Kidney (tissue), 14 donors: ENCODE results near the gene RECQL5. TPM values are rescaled to one million over a fixed set of nuclear protein-coding genes. Genes with fewer than 3 reads are reported as not detected.
A peak's percentile ranks its signal among the peaks of the same experiment; 100 is the strongest.

Experiments used
- DNase-seq, 5 donors: peaks; one replicate each; pipeline ENCODE4 v3.0.0-alpha.2; 2013 to 2020
- FAIRE-seq: peaks from 2 replicates; lab custom pipeline; 2012; peaks lifted over from hg19 to GRCh38; lab: Jason Lieb, UNC
- H3K27ac ChIP-seq, 2 donors: one replicate each; pipeline ENCODE4 v1.7.0; 2013; ENCODE audit warnings: low read depth in 2 of 2, low read length in 2 of 2, inconsistent platforms in 1 of 2
- H3K27me3 ChIP-seq: one replicate; pipeline ENCODE4 v1.7.1; 2013; ENCODE audit warnings: low read length, inconsistent platforms; ENCODE audit not compliant: control insufficient read depth, insufficient read depth
- H3K36me3 ChIP-seq, 3 donors: one replicate each; pipeline versions ENCODE4 v1.7.0 to v1.7.1; 2013; ENCODE audit warnings: low read length in 3 of 3, control low read depth in 1 of 3, inconsistent platforms in 1 of 3; ENCODE audit not compliant: insufficient read depth in 3 of 3, control insufficient read depth in 2 of 3
- H3K4me1 ChIP-seq, 3 donors: one replicate each; pipeline versions ENCODE4 v1.7.0 to v1.7.1; 2013; ENCODE audit warnings: low read length in 3 of 3, inconsistent platforms in 1 of 3, low read depth in 1 of 3; ENCODE audit not compliant: control insufficient read depth in 2 of 3, insufficient read depth in 2 of 3
- H3K4me3 ChIP-seq, 3 donors: one replicate each; pipeline versions ENCODE4 v1.7.0 to v1.8.1; 2013; ENCODE audit warnings: low read length in 3 of 3, control low read depth in 1 of 3, inconsistent platforms in 1 of 3
- H3K9ac ChIP-seq, 3 donors: one replicate each; pipeline versions ENCODE4 v1.7.0 to v1.7.1; 2013; ENCODE audit warnings: low read length in 3 of 3, control low read depth in 1 of 3, inconsistent platforms in 1 of 3
- H3K9me3 ChIP-seq, 3 donors: one replicate each; pipeline versions ENCODE4 v1.7.0 to v1.7.1; 2013; ENCODE audit warnings: low read length in 3 of 3, control low read depth in 1 of 3, inconsistent platforms in 1 of 3; ENCODE audit not compliant: control insufficient read depth in 2 of 3, insufficient read depth in 1 of 3
- CTCF ChIP-seq: IDR thresholded peaks from 3 replicates; pipeline ENCODE4 v1.5.1; 2012; ENCODE audit warnings: mild to moderate bottlenecking, moderate library complexity, borderline replicate concordance; ENCODE audit not compliant: insufficient read depth; ENCODE audit errors: extremely low read depth
- intact Hi-C: fragments of 100-400 bp; cut with DNase I; formaldehyde crosslinking; loops from one replicate; pipeline ENCODE4 v1.11.1; 2022
- polyA plus RNA-seq: library from polyadenylated mRNA; stranded (reverse); fragments of 350-450 nt; fragmentation: Illumina TruSeq; extraction: RNeasy Lipid Tissue Mini Kit (QIAGEN cat#74804); gene quantifications from one replicate; pipeline ENCODE4 v1.2.3, GENCODE V29; 2014; ENCODE audit warnings: low read depth, low replicate concordance; ENCODE audit not compliant: insufficient read depth
- total RNA-seq: library from RNA; stranded (reverse); fragmentation: NEBNext Ultra II Directional; extraction: Animal tissue kit (Norgen Biotek cat#: 25700); gene quantifications from one replicate; pipeline ENCODE4 v1.2.1, GENCODE V29; 2021
- donor health status: control.
- donor health status: control.
- donor health status: control.
- donor health status: control.
- donor health status: control.
- donor health status: DM: yes; HTN: yes; CAD: no.
- donor health status: Normal renal cell carcinoma (clear cell type).

Gene RECQL5
- total and polyA plus RNA-seq, 2 donors from 2014 or later, result 40.0 to 51.6 TPM

- no peak for TF ChIP-seq CTCF
- peaks cover 0 to 12% (median 4%) of the 10 kb centered on the region in 3 donors for H3K36me3 ChIP-seq
- intact Hi-C loops, result no loop called here
- peak overlapping the region in 1 of 3 donors; percentile 5 for H3K9ac ChIP-seq
- H3K4me3 ChIP-seq, result no peak overlapping the region
- FAIRE-seq (no peak), DNase-seq (peak in 1 of 5 donors; percentile 52)
- H3K9me3 ChIP-seq, result no peaks in the 10 kb centered on the region
- H3K27ac ChIP-seq, result peak overlapping the region in 1 of 2 donors; percentile 67
- H3K4me1 ChIP-seq, result peaks cover 0 to 27% (median 23%) of the 10 kb centered on the region in 3 donors
- no peaks in the 10 kb centered on the region for H3K27me3 ChIP-seq
Measured at GRCh38 chr17:75694536-75694935, 27.6 kb upstream of the RECQL5 start.

DNA sequence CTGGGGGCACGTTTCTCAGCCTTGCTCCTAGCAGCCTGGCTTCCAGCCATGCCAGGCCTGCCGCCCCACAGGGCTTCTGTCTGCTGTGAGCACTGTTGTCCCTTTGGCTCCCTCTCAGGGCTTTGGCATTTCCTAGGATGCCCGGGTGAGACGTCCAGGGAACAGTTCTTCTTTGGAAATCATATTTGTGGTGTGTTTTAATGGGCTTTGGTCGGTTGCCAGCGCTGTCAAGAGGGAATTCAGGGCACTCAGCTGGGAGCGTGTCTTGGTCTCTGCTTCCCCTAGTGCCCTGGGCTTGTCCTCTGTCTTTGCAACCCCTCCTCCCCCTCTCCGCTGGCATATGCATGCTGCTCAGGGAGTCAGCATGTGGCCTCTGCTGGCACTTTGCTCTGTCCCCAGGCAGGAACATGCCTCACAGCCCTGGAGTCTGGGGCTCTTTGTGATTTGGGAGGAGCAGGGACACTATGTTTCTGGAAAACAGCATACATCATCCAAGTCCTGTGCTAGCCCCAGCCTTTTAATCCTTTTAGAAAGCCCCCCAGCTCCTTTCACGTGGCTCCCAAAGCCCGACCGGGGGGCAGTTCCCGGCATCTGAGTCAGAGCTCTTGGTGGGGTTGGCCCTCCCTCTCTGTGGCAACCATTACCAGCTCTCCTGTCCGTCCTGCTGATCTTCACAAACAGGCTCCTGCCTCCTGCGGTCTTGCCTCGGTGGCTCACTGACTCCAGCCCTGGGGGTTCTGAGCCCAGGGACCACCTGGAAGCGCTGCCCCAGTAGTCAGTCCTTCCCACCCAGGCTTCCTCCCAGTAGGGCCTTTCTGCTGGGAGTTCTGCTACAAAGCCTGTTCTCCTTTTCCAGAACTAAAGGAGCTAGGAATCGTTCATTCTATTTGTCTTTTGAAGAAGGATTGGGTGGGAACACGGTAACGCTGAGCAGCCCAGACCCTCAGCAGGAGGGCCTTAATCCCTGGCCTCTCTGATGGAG, 26.8 kb upstream of the RECQL5 start:
- Histone ChIP-seq H3K4me3 (no peak overlapping the region), H3K27me3 (no peaks in the 10 kb centered on the region), H3K9me3 (no peaks in the 10 kb centered on the region), H3K36me3 (peaks cover 0 to 12% (median 4%) of the 10 kb centered on the region in 3 donors), H3K9ac (peak overlapping the region in 1 of 3 donors; percentile 5), H3K4me1 (peaks cover 0 to 23% (median 22%) of the 10 kb centered on the region in 3 donors), H3K27ac (peak overlapping the region in 1 of 2 donors; percentile 67)
- TF ChIP-seq CTCF, result no peak
- DNase-seq (peak in 1 of 5 donors; percentile 92), FAIRE-seq (no peak)
- intact Hi-C loops, result no loop called here

DNA sequence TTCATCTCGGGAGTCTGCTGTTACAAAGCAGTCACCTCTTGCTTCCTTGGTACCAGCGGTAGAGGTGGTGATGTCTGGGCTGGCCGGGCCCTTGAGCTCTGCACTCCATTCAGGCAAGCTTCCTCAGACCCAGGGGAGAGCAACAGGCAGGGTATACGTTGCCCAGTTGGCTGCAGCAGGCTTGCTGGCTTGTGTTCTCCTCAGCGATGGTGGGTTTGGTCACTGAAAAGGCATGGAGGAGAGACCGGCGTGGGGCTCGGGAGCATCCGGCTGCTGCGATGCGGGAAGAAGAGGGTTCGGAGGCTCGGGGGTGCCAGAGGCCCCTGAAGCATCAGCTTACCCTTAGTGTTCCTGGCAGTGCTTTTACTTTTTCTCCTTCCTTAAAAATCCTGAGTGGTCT, 26.0 kb upstream of the RECQL5 start:
- Histone ChIP-seq H3K27me3 (no peaks in the 10 kb centered on the region), H3K4me3 (no peak overlapping the region), H3K27ac (no peak overlapping the region), H3K36me3 (peaks cover 0 to 12% (median 4%) of the 10 kb centered on the region in 3 donors), H3K9me3 (no peaks in the 10 kb centered on the region), H3K4me1 (peaks cover 0 to 23% (median 14%) of the 10 kb centered on the region in 3 donors), H3K9ac (no peak overlapping the region)
- no peak for FAIRE-seq
- intact Hi-C loops, result no loop called here
- DNase-seq, result no peak
- no peak for TF ChIP-seq CTCF
